H9 (cell line): ENCODE measurements around the gene FETUB. TPM values are rescaled to one million over a fixed set of nuclear protein-coding genes. Genes with fewer than 3 reads are reported as not detected.

Experiments
- DNase-seq: peaks from one replicate; pipeline ENCODE4 v3.0.0-alpha.2; 2017
- H2AFZ ChIP-seq: one replicate; pipeline ENCODE4 v1.6.1; 2013; ENCODE audit warnings: mild to moderate bottlenecking, low read length, control low read depth, moderate library complexity
- H2AK5ac ChIP-seq: 2 replicates; pipeline ENCODE4 v1.6.1; 2013; ENCODE audit warnings: low read length, control low read depth, mixed read lengths; ENCODE audit not compliant: insufficient read length
- H2BK120ac ChIP-seq: one replicate; pipeline ENCODE4 v1.6.1; 2013; ENCODE audit warnings: low read depth, mild to moderate bottlenecking, low read length, control low read depth, inconsistent platforms; ENCODE audit not compliant: poor library complexity, severe bottlenecking
- H2BK12ac ChIP-seq: 2 replicates; pipeline ENCODE4 v1.6.1; 2013; ENCODE audit warnings: low read length, control low read depth, mixed read lengths, low read depth; ENCODE audit not compliant: insufficient read length
- H2BK15ac ChIP-seq: 2 replicates; pipeline ENCODE4 v1.6.1; 2013; ENCODE audit warnings: low read depth, low read length, control low read depth
- H2BK20ac ChIP-seq: one replicate; pipeline ENCODE4 v1.6.1; 2013; ENCODE audit warnings: low read depth, mild to moderate bottlenecking, low read length, control low read depth, inconsistent platforms; ENCODE audit not compliant: poor library complexity, severe bottlenecking
- H2BK5ac ChIP-seq: 2 replicates; pipeline ENCODE4 v1.6.1; 2013; ENCODE audit warnings: low read length, control low read depth, mixed read lengths; ENCODE audit not compliant: insufficient read length
- H3K14ac ChIP-seq: 2 replicates; pipeline ENCODE4 v1.6.1; 2013; ENCODE audit warnings: low read length, control low read depth; ENCODE audit not compliant: insufficient read depth
- H3K18ac ChIP-seq: 2 replicates; pipeline ENCODE4 v1.6.1; 2013; ENCODE audit warnings: low read depth, mild to moderate bottlenecking, mixed read lengths, low read length, control low read depth; ENCODE audit not compliant: insufficient read length
- H3K23ac ChIP-seq: 2 replicates; pipeline ENCODE4 v1.6.1; 2013; ENCODE audit warnings: low read length, control low read depth, mixed read lengths, low read depth; ENCODE audit not compliant: insufficient read length
- H3K23me2 ChIP-seq: 2 replicates; pipeline ENCODE4 v1.6.1; 2013; ENCODE audit warnings: low read depth, mild to moderate bottlenecking, mixed read lengths, low read length, control low read depth; ENCODE audit not compliant: insufficient read length, poor library complexity, severe bottlenecking
- H3K27ac ChIP-seq: 2 replicates; pipeline ENCODE4 v1.5.1; 2013; ENCODE audit warnings: low read length, control low read depth, mixed read lengths, low read depth; ENCODE audit not compliant: insufficient read length
- H3K27me3 ChIP-seq: 2 replicates; pipeline ENCODE4 v1.6.1; 2013; ENCODE audit warnings: low read length, control low read depth, inconsistent platforms; ENCODE audit not compliant: insufficient read depth
- H3K4ac ChIP-seq: 2 replicates; pipeline ENCODE4 v1.6.1; 2013; ENCODE audit warnings: low read depth, mild to moderate bottlenecking, control low read depth, inconsistent platforms, low read length, moderate library complexity
- H3K4me1 ChIP-seq: 2 replicates; pipeline ENCODE4 v1.6.1; 2013; ENCODE audit warnings: low read length, control low read depth, inconsistent platforms; ENCODE audit not compliant: insufficient read depth
- H3K4me2 ChIP-seq: 2 replicates; pipeline ENCODE4 v1.6.1; 2013; ENCODE audit warnings: low read length, control low read depth, mixed read lengths; ENCODE audit not compliant: insufficient read length, insufficient read depth
- H3K56ac ChIP-seq: 2 replicates; pipeline ENCODE4 v1.6.1; 2013; ENCODE audit warnings: low read depth, mild to moderate bottlenecking, mixed read lengths, low read length, control low read depth; ENCODE audit not compliant: insufficient read length
- H3K79me1 ChIP-seq: 2 replicates; pipeline ENCODE4 v1.6.1; 2013; ENCODE audit warnings: low read depth, mild to moderate bottlenecking, moderate library complexity, low read length, control low read depth, inconsistent platforms; ENCODE audit not compliant: insufficient read depth, poor library complexity, severe bottlenecking
- H3K79me2 ChIP-seq: 2 replicates; pipeline ENCODE4 v1.6.1; 2013; ENCODE audit warnings: low read length, control low read depth, inconsistent platforms; ENCODE audit not compliant: insufficient read depth
- H3K9ac ChIP-seq: 2 replicates; pipeline ENCODE4 v1.6.1; 2013; ENCODE audit warnings: low read length, control low read depth, mixed read lengths; ENCODE audit not compliant: insufficient read length; ENCODE audit errors: extremely low read depth
- H3K9me3 ChIP-seq: one replicate; pipeline ENCODE4 v1.6.1; 2013; ENCODE audit warnings: low read depth, low read length, inconsistent platforms; ENCODE audit not compliant: control insufficient read depth
- H3T11ph ChIP-seq: one replicate; pipeline ENCODE4 v1.6.1; 2013; ENCODE audit warnings: mild to moderate bottlenecking, low read length, control low read depth, inconsistent platforms
- H4K20me1 ChIP-seq: one replicate; pipeline ENCODE4 v1.6.1; 2013; ENCODE audit not compliant: control insufficient read depth, insufficient read length, insufficient read depth
- H4K5ac ChIP-seq: 2 replicates; pipeline ENCODE4 v1.6.1; 2013; ENCODE audit warnings: low read depth, mild to moderate bottlenecking, mixed read lengths, low read length, control low read depth; ENCODE audit not compliant: insufficient read length
- H4K8ac ChIP-seq: replicated peaks from 2 replicates; pipeline ENCODE4 v1.6.1; 2013; ENCODE audit warnings: low read length, control low read depth, mixed read lengths, low read depth; ENCODE audit not compliant: insufficient read length
- H4K91ac ChIP-seq: 2 replicates; pipeline ENCODE4 v1.6.1; 2013; ENCODE audit warnings: low read depth, mild to moderate bottlenecking, moderate library complexity, mixed read lengths, low read length, control low read depth; ENCODE audit not compliant: insufficient read length
- H3K27ac Mint-ChIP-seq, 3 experiments: 2 replicates in 2 of 3; 3 replicates in 1 of 3; pipeline ENCODE4 v1.8.0; 2020 to 2021; ENCODE audit warnings: mixed read lengths in 3 of 3, mild to moderate bottlenecking in 1 of 3, moderate library complexity in 1 of 3
- H3K27me3 Mint-ChIP-seq: 2 replicates; pipeline ENCODE4 v1.8.0; 2021; ENCODE audit warnings: low read depth, mild to moderate bottlenecking, moderate library complexity, mixed read lengths
- H3K36me3 Mint-ChIP-seq, 3 experiments: 2 replicates in 2 of 3; 3 replicates in 1 of 3; pipeline ENCODE4 v1.8.0; 2020 to 2021; ENCODE audit warnings: low read depth in 3 of 3, mixed read lengths in 3 of 3; ENCODE audit not compliant: insufficient read depth in 1 of 3
- H3K4me1 Mint-ChIP-seq, 2 experiments: 2 replicates each; pipeline ENCODE4 v1.8.0; 2020; ENCODE audit warnings: mixed read lengths in 2 of 2
- H3K4me3 Mint-ChIP-seq, 2 experiments: 2 replicates in 1 of 2; 3 replicates in 1 of 2; pipeline ENCODE4 v1.8.0; 2020 to 2021; ENCODE audit warnings: mild to moderate bottlenecking in 2 of 2, mixed read lengths in 2 of 2, moderate library complexity in 1 of 2
- H3K9me3 Mint-ChIP-seq, 2 experiments: 2 replicates in 1 of 2; 3 replicates in 1 of 2; pipeline ENCODE4 v1.8.0; 2020; ENCODE audit warnings: mild to moderate bottlenecking in 2 of 2, mixed read lengths in 2 of 2, moderate library complexity in 1 of 2
- WGBS: extraction: QIAGEN DNeasy Blood & Tissue Kit; methylation state at CpG from one replicate; pipeline ENCODE4 v1.1.7; 2013; ENCODE audit warnings: missing lambda C conversion rate, low lambda C conversion rate, mixed read lengths; ENCODE audit not compliant: insufficient read length; ENCODE audit errors: extremely low coverage; 5-methylcytosine and 5-hydroxymethylcytosine counted together
- long read RNA-seq: library from polyadenylated mRNA; unstranded; transcript quantifications from one replicate; pipeline ENCODE4 v2.0.0, GENCODE V29; 2020
- total RNA-seq: library from RNA; stranded (reverse); gene quantifications from 2 replicates; pipeline ENCODE4 v1.2.1, GENCODE V29; 2021
- TF ChIP-seq, protein P1 (sequence below): fragments of 200-600 bp; sonication (generic); conservative IDR thresholded peaks from 3 replicates; pipeline ENCODE4 v1.8.0; 2021; ENCODE audit warnings: antibody characterized with exemption, mild to moderate bottlenecking

Gene FETUB
- not detected in 2 replicates for total RNA-seq
- long read RNA-seq, partial matches to known transcripts, result 0 of 1 reads
- long read RNA-seq, other reads (novel, unspliced or antisense), result 1 of 1 reads

- H2AK5ac ChIP-seq, result no peak within 1 kb of the TSS
- no peak within 1 kb of the TSS for H3K56ac ChIP-seq
- H3K4me1 ChIP-seq, result peaks cover 7% of the 10 kb centered on the region; the same call in 1 of the 2 replicates
- no peak within 1 kb of the TSS for H2BK20ac ChIP-seq
- no peak within 1 kb of the TSS for H4K91ac ChIP-seq
- no peaks in the 10 kb centered on the region for H3K9me3 ChIP-seq
- no peaks in the 10 kb centered on the region for H3K27me3 ChIP-seq
- H4K20me1 ChIP-seq, result no peaks in the 10 kb centered on the region
- no peak within 1 kb of the TSS for H3K27ac ChIP-seq
- H3K23me2 ChIP-seq, result no peaks in the 10 kb centered on the region
- no peak within 1 kb of the TSS for H3K14ac ChIP-seq
- no peak within 1 kb of the TSS for H3T11ph ChIP-seq
- Mint-ChIP-seq H3K4me1 (peaks cover 20 to 26% of the 10 kb centered on the region in 2 experiments), H3K4me3 (peak within 1 kb of the TSS in 1 of 2 experiments; percentile 27; a peak in 1 of 5 replicates), H3K27ac (peak within 1 kb of the TSS in 1 of 3 experiments; percentile 76; a peak in 3 of 7 replicates), H3K9me3 (no peaks in the 10 kb centered on the region), H3K36me3 (no peaks in the 10 kb centered on the region), H3K27me3 (peaks cover 2% of the 10 kb centered on the region; the same call in 1 of the 2 replicates)
- no peak within 1 kb of the TSS for H2BK12ac ChIP-seq
- H3K4me2 ChIP-seq, result no peak within 1 kb of the TSS
- no peak within 1 kb of the TSS for H2BK15ac ChIP-seq
- H3K4ac ChIP-seq, result no peak within 1 kb of the TSS
- H3K79me1 ChIP-seq, result no peaks in the 10 kb centered on the region
- WGBS, result no CpG with 5 or more reads among the region's 1 CpG
- no peak within 1 kb of the TSS for H2BK120ac ChIP-seq
- DNase-seq, result no peak
- H3K23ac ChIP-seq, result no peak within 1 kb of the TSS
- H3K9ac ChIP-seq, result no peak within 1 kb of the TSS
- no peak within 1 kb of the TSS for H3K18ac ChIP-seq
- H4K5ac ChIP-seq, result no peak within 1 kb of the TSS
- no peak within 1 kb of the TSS for H4K8ac ChIP-seq
- no peak within 1 kb of the TSS for H2AFZ ChIP-seq
- H2BK5ac ChIP-seq, result no peak within 1 kb of the TSS
- TF ChIP-seq, protein P1, sequence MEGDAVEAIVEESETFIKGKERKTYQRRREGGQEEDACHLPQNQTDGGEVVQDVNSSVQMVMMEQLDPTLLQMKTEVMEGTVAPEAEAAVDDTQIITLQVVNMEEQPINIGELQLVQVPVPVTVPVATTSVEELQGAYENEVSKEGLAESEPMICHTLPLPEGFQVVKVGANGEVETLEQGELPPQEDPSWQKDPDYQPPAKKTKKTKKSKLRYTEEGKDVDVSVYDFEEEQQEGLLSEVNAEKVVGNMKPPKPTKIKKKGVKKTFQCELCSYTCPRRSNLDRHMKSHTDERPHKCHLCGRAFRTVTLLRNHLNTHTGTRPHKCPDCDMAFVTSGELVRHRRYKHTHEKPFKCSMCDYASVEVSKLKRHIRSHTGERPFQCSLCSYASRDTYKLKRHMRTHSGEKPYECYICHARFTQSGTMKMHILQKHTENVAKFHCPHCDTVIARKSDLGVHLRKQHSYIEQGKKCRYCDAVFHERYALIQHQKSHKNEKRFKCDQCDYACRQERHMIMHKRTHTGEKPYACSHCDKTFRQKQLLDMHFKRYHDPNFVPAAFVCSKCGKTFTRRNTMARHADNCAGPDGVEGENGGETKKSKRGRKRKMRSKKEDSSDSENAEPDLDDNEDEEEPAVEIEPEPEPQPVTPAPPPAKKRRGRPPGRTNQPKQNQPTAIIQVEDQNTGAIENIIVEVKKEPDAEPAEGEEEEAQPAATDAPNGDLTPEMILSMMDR, result no peak
- H3K79me2 ChIP-seq, result no peaks in the 10 kb centered on the region
Observed at GRCh38 chr3:186639778-186640472, at the start of gene FETUB. FETUB (plus strand) TSS chr3:186640399; CDS start chr3:186640461, 62 bp downstream.
